Caco-2 (cell line): ENCODE measurements around the gene SEMA3A. TPM values are rescaled to one million over a fixed set of nuclear protein-coding genes. Genes with fewer than 3 reads are reported as not detected.
A peak's percentile ranks its signal among the peaks of the same experiment; 100 is the strongest.
"Not testable (repeated sequence)": the region's sequence is repeated elsewhere in the genome, so short reads cannot be mapped to it uniquely, and the experiment has no call there.

Experiments used
- BruUV-seq: library from RNA; stranded (reverse); fragments of 400-500 nt; replicated peaks from 2 replicates; lab custom pipeline; 2021; lab: Mats Ljungman, UMichigan
- CTCF ChIA-PET: fragments of 300-600 bp; sonication (Branson Sonifier 250); formaldehyde crosslinking; loops from one replicate; lab custom pipeline; 2022; ENCODE audit warnings: antibody characterized with exemption; lab: Charles Lee
- POLR2A ChIA-PET: fragments of 300-600 bp; sonication (Branson Sonifier 250); formaldehyde crosslinking; loops from one replicate; lab custom pipeline; 2022; ENCODE audit warnings: antibody characterized with exemption; lab: Charles Lee
- DNase-seq, 2 experiments: peaks; one replicate each; pipeline versions ENCODE4 v3.0.0 to v3.0.0-alpha.2; 2020 to 2022
- H3K27me3 ChIP-seq: replicated peaks from 2 replicates; pipeline ENCODE4 v1.6.0; 2011; ENCODE audit warnings: low read length; ENCODE audit not compliant: control insufficient read depth, insufficient read depth
- H3K36me3 ChIP-seq: 2 replicates; pipeline ENCODE4 v1.5.1; 2011; ENCODE audit warnings: low read length; ENCODE audit not compliant: control insufficient read depth, insufficient read depth
- H3K4me1 ChIP-seq: fragments of 250-450 bp; sonication (Bioruptor Pico); 2 replicates; pipeline ENCODE4 v1.5.1; 2020; ENCODE audit warnings: mild to moderate bottlenecking
- H3K4me3 ChIP-seq: 2 replicates; pipeline ENCODE4 v1.5.1; 2011; ENCODE audit warnings: low read depth, mild to moderate bottlenecking, control low read depth, low read length
- H3K9me3 ChIP-seq: fragments of 250-450 bp; sonication (Bioruptor Pico); 2 replicates; pipeline ENCODE4 v1.5.1; 2020; ENCODE audit warnings: mild to moderate bottlenecking, moderate library complexity
- H3K27ac Mint-ChIP-seq: one replicate; pipeline ENCODE4 v1.8.0; 2022; ENCODE audit warnings: mixed read lengths; ENCODE audit not compliant: unreplicated experiment
- H3K27me3 Mint-ChIP-seq: one replicate; pipeline ENCODE4 v1.8.0; 2022; ENCODE audit warnings: mixed read lengths; ENCODE audit not compliant: insufficient read depth, unreplicated experiment
- H3K36me3 Mint-ChIP-seq: one replicate; pipeline ENCODE4 v1.8.0; 2022; ENCODE audit warnings: mild to moderate bottlenecking, mixed read lengths; ENCODE audit not compliant: insufficient read depth, unreplicated experiment
- H3K4me1 Mint-ChIP-seq: one replicate; pipeline ENCODE4 v1.8.0; 2022; ENCODE audit warnings: low read depth, mixed read lengths; ENCODE audit not compliant: unreplicated experiment
- H3K4me3 Mint-ChIP-seq: one replicate; pipeline ENCODE4 v1.8.0; 2022; ENCODE audit warnings: mild to moderate bottlenecking, moderate library complexity, mixed read lengths; ENCODE audit not compliant: unreplicated experiment
- H3K9me3 Mint-ChIP-seq: one replicate; pipeline ENCODE4 v1.8.0; 2022; ENCODE audit warnings: mixed read lengths; ENCODE audit not compliant: unreplicated experiment
- CTCF ChIP-seq, 2 experiments: fragments of 200-600 bp in 1 of 2; IDR thresholded peaks; 1 replicate in 1 of 2; 2 replicates in 1 of 2; pipeline versions ENCODE4 v1.5.1 to v1.8.0; 2011 to 2022; ENCODE audit warnings: antibody characterized with exemption in 1 of 2, control low read depth in 1 of 2, inconsistent platforms in 1 of 2, low read depth in 1 of 2, low read length in 1 of 2, mild to moderate bottlenecking in 1 of 2, moderate library complexity in 1 of 2; ENCODE audit not compliant: insufficient read depth in 1 of 2, severe bottlenecking in 1 of 2, unreplicated experiment in 1 of 2
- intact Hi-C: fragments of 100-400 bp; cut with micrococcal nuclease; formaldehyde crosslinking; loops from one replicate; pipeline ENCODE4 v1.10.0; 2022; ENCODE audit not compliant: unreplicated experiment
- total RNA-seq: library from RNA; stranded (reverse); gene quantifications from 2 replicates; pipeline ENCODE4 v1.2.3, GENCODE V29; 2022

Gene SEMA3A
- total RNA-seq, 1 experiment from 2014 or later: 55.1 TPM

DNA sequence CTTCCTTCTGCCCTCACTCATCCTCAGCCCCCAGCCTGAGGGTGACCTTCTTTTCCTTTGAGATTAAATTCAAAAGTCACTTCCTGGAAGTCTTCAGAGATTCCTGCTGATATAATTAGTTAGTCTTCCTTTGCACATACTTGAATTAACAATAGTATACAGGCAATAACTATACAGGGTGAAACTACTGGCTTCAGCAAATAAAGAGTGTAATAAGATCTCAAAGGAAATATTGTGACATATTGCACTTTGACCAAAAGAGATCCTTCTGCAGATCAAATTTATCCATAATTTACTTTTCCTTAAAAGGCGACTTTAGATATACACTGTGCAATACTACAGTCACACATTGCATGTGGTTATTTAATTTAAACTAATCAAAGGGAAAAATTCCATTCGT is 123.8 kb downstream of the SEMA3A start:
- Mint-ChIP-seq H3K27me3 (no peaks in the 10 kb centered on the region), H3K4me1 (peaks cover 23% of the 10 kb centered on the region), H3K36me3 (peaks cover 6% of the 10 kb centered on the region), H3K9me3 (no peaks in the 10 kb centered on the region), H3K27ac (peak overlapping the region; percentile 13), H3K4me3 (no peak overlapping the region)
- H3K9me3 ChIP-seq: no peaks in the 10 kb centered on the region
- peaks cover 27% of the 10 kb centered on the region for H3K4me1 ChIP-seq
- H3K36me3 ChIP-seq: no peaks in the 10 kb centered on the region
- ChIA-PET POLR2A (no interaction called here), CTCF (no interaction called here)
- H3K4me3 ChIP-seq: no peak overlapping the region
- intact Hi-C loops: no loop called here
- TF ChIP-seq CTCF (IDR thresholded peaks at IDR 0.05; ENCODE audit: insufficient read depth in 1 of 2, low read depth in 1 of 2, low read length in 1 of 2, severe bottlenecking in 1 of 2, unreplicated experiment in 1 of 2): no peak
- no peaks in the 10 kb centered on the region for H3K27me3 ChIP-seq
- BruUV-seq: no TSS peak
- no peak for DNase-seq

DNA sequence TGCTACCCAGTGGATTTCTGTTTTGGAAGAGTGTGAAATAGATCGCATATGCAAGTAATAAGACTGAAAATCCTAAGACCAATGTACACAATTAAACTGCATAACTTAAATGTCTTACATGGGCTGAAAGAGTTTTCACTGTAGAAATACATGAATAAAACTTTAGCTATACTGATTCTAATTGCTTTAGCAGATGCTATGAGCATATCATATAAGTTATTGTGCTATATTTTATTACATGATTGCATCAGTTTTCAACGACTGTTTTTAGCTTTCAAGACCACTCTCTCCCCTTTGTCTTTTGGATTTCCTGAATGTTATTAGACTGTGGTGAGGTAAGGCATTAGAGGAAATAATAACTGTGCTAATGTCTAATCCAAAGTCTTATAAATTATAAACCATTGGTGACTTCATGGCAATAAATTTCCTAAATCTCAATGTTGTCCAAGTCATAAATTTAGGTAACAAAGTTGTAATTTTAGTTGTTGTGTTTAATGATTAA is 124.5 kb downstream of the SEMA3A start:
- DNase-seq: no peak
- ChIA-PET POLR2A (no interaction called here), CTCF (no interaction called here)
- Mint-ChIP-seq H3K9me3 (no peaks in the 10 kb centered on the region), H3K4me1 (peaks cover 23% of the 10 kb centered on the region), H3K36me3 (peaks cover 6% of the 10 kb centered on the region), H3K4me3 (no peak overlapping the region), H3K27ac (no peak overlapping the region), H3K27me3 (no peaks in the 10 kb centered on the region)
- H3K4me1 ChIP-seq: peaks cover 27% of the 10 kb centered on the region
- intact Hi-C loops: no loop called here
- no peaks in the 10 kb centered on the region for H3K27me3 ChIP-seq
- no peaks in the 10 kb centered on the region for H3K9me3 ChIP-seq
- TF ChIP-seq CTCF (IDR thresholded peaks at IDR 0.05; ENCODE audit: insufficient read depth in 1 of 2, low read depth in 1 of 2, low read length in 1 of 2, severe bottlenecking in 1 of 2, unreplicated experiment in 1 of 2): no peak
- no peaks in the 10 kb centered on the region for H3K36me3 ChIP-seq
- no TSS peak for BruUV-seq
- no peak overlapping the region for H3K4me3 ChIP-seq

DNA sequence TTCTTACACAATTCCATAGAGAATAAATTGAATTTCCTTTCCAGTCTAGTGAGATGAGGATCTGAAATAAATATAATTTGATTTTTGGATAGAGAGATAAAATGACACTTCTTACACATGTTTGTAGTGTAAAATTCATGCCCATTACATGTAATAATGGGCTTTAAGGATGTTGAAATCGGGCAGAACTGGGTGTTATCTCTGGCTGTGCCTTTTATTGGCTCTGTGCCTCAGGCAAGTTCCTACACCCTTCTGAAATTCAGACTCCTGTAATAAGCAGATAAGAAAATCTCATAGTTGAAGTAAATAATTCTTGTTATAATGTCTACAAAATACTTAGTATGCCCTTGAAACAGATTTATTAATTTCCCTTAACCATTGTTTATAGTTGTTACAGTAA is 125.6 kb downstream of the SEMA3A start:
- Histone ChIP-seq H3K27me3 (no peaks in the 10 kb centered on the region), H3K4me1 (peaks cover 22% of the 10 kb centered on the region), H3K36me3 (no peaks in the 10 kb centered on the region), H3K9me3 (no peaks in the 10 kb centered on the region), H3K4me3 (no peak overlapping the region)
- Mint-ChIP-seq H3K9me3 (no peaks in the 10 kb centered on the region), H3K27ac (no peak overlapping the region), H3K4me1 (peaks cover 23% of the 10 kb centered on the region), H3K36me3 (peaks cover 6% of the 10 kb centered on the region), H3K4me3 (no peak overlapping the region), H3K27me3 (no peaks in the 10 kb centered on the region)
- no TSS peak for BruUV-seq
- no peak for DNase-seq
- intact Hi-C loops: no loop called here
- TF ChIP-seq CTCF (IDR thresholded peaks at IDR 0.05; ENCODE audit: insufficient read depth in 1 of 2, low read depth in 1 of 2, low read length in 1 of 2, severe bottlenecking in 1 of 2, unreplicated experiment in 1 of 2): no peak
- POLR2A ChIA-PET: no interaction called here
- CTCF ChIA-PET: no interaction called here

DNA sequence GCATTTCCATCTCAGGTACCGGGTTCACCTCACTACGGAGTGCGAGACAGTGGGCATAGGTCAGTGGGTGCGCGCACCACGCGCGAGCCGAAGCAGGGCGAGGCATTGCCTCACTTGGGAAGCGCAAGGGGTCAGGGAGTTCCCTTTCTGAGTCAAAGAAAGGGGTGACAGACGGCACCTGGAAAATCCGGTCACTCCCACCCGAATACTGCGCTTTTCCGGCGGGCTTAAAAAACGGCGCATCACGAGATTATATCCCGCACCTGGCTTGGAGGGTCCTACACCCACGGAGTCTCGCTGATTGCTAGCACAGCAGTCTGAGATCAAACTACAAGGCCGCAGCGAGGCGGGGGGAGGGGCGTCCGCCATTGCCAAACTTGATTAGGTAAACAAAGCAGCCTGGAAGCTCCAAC is 132.1 kb downstream of the SEMA3A start:
- H3K36me3 ChIP-seq, CTCF ChIA-PET, H3K4me3 Mint-ChIP-seq, H3K9me3 ChIP-seq, H3K27me3 ChIP-seq, intact Hi-C loops, BruUV-seq, H3K9me3 Mint-ChIP-seq, DNase-seq, H3K27me3 Mint-ChIP-seq, H3K36me3 Mint-ChIP-seq, POLR2A ChIA-PET, H3K27ac Mint-ChIP-seq, H3K4me3 ChIP-seq: not testable (repeated sequence)
- H3K4me1 ChIP-seq: peaks cover 42% of the 10 kb centered on the region
- H3K4me1 Mint-ChIP-seq: peaks cover 16% of the 10 kb centered on the region
